Pancreas (tissue), 10 donors: ENCODE measurements around the gene UNC13B. TPM values are rescaled to one million over a fixed set of nuclear protein-coding genes. Genes with fewer than 3 reads are reported as not detected.
"Not testable (repeated sequence)": the region's sequence is repeated elsewhere in the genome, so short reads cannot be mapped to it uniquely, and the experiment has no call there.

Experiments
- ATAC-seq, 4 donors: fragments of 200-7000 bp; cut with Tn5 transposase; one replicate each; pipeline versions ENCODE4 v1.8.0 to v1.9.1; 2020; ENCODE audit warnings: mild to moderate bottlenecking in 4 of 4, moderate library complexity in 4 of 4
- DNase-seq, 6 donors: peaks; one replicate each; pipeline ENCODE4 v3.0.0-alpha.2; 2020
- FAIRE-seq: peaks from 2 replicates; lab custom pipeline; 2012; peaks lifted over from hg19 to GRCh38; lab: Jason Lieb, UNC
- H3K27ac ChIP-seq, 4 donors: fragments of 200-600 bp; sonication (generic); 1 replicate in 3 of 4; 2 replicates in 1 of 4; pipeline versions ENCODE4 v1.5.0 to v1.8.0; 2020
- H3K27me3 ChIP-seq, 4 donors: fragments of 200-600 bp; one replicate each; pipeline ENCODE4 v1.8.0; 2021
- H3K36me3 ChIP-seq, 3 donors: fragments of 200-600 bp; sonication (generic) in 1 of 3; one replicate each; pipeline versions ENCODE4 v1.5.0 to v1.8.0; 2020 to 2021
- H3K4me1 ChIP-seq, 3 donors: fragments of 200-600 bp; one replicate each; pipeline ENCODE4 v1.8.0; 2021
- H3K4me3 ChIP-seq, 4 donors: fragments of 200-600 bp; sonication (generic) in 2 of 4; one replicate each; pipeline versions ENCODE4 v1.5.0 to v1.8.0; 2020 to 2021
- H3K9me3 ChIP-seq, 4 donors: fragments of 200-600 bp; one replicate each; pipeline ENCODE4 v1.8.0; 2021
- CTCF ChIP-seq, 4 donors: fragments of 200-600 bp; sonication (generic) in 3 of 4; IDR thresholded peaks; one replicate each; pipeline versions ENCODE4 v1.5.0 to v1.8.0; 2021; ENCODE audit warnings: antibody characterized with exemption in 4 of 4
- WGBS, 2 donors: extraction: QIAGEN DNeasy Blood & Tissue Kit; methylation state at CpG; one replicate each; pipeline ENCODE4 v1.1.7; 2013; 5-methylcytosine and 5-hydroxymethylcytosine counted together
- intact Hi-C, 3 donors: fragments of 100-400 bp; cut with DNase I; formaldehyde crosslinking; loops; one replicate each; pipeline versions ENCODE4 v1.11.1 to v1.14.2; 2022
- polyA plus RNA-seq, 2 donors: library from polyadenylated mRNA; stranded (reverse); fragments of 200-250 nt; gene quantifications; one replicate each; pipeline ENCODE4 v1.2.3, GENCODE V29; 2013
- total RNA-seq, 6 donors: library from RNA; stranded (reverse); fragmentation: NEBNext Ultra II Directional in 4 of 6; extraction: Animal tissue kit (Norgen Biotek cat#: 25700) in 4 of 6; gene quantifications; one replicate each; pipeline versions ENCODE4 v1.2.1 to v1.2.4, GENCODE V29; 2021 to 2023
- donor health status: healthy with polysubstance abuse.
- donor health status: DM: no; HTN: no; CAD: no; lungs with moderate emphysema.
- donor health status: DM: no; HTN: no; CAD: no.
- donor health status: control.
- donor health status: control.
- donor health status: Bipolar disorder and iron deficiency.
- donor health status: DM: yes; HTN: yes; CAD: no.
- donor health status: DM: no; HTN: no; CAD: no.
- donor health status: DM: no; HTN: no; CAD: no.
- donor health status: DM: yes; HTN: yes; CAD: no.

Gene UNC13B
- total and polyA plus RNA-seq, 8 donors = 13.3 to 33.8 (median 26.1) TPM

DNA sequence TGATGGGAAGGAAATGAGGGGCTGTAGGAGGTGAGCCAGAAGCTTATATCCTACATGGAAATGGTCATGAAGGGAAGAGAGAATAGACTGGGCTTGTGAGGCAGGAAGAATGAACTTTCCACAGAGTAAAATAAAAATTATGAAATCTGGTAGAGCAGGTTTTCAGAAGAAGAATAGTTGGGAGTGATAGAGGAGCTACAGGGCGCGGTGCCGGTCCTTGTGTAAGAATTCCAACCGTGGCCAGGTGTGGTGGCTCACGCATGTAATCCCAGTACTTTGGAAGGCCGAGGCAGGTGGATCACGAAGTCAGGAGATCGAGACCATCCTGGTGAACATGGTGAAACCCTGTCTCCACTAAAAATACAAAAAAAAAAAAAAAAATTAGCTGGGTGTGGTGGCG lies 8.9 kb upstream of the UNC13B start:
- H3K27ac ChIP-seq = no peak overlapping the region
- 64 to 74% methylated on average over 7 to 9 of the region's 9 CpGs for WGBS, 2 donors
- H3K27me3 ChIP-seq = no peaks in the 10 kb centered on the region
- H3K4me1 ChIP-seq = no peaks in the 10 kb centered on the region
- ATAC-seq (no peak), DNase-seq (no peak), FAIRE-seq (no peak)
- intact Hi-C loops = no loop called here
- H3K36me3 ChIP-seq = no peaks in the 10 kb centered on the region
- no peak for TF ChIP-seq CTCF (IDR thresholded peaks at IDR 0.05)
- no peaks in the 10 kb centered on the region for H3K9me3 ChIP-seq
- no peak overlapping the region for H3K4me3 ChIP-seq

- H3K27me3 ChIP-seq = no peaks in the 10 kb centered on the region
- no peaks in the 10 kb centered on the region for H3K36me3 ChIP-seq
- FAIRE-seq = no peak
- no peak overlapping the region for H3K4me3 ChIP-seq
- TF ChIP-seq CTCF (IDR thresholded peaks at IDR 0.05) = no peak
- H3K4me1 ChIP-seq = no peaks in the 10 kb centered on the region
- DNase-seq = no peak
- no peak for ATAC-seq
- no peak overlapping the region for H3K27ac ChIP-seq
- no peaks in the 10 kb centered on the region for H3K9me3 ChIP-seq
- intact Hi-C loops = no loop called here
Measured at GRCh38 chr9:35156781-35157180, 5.0 kb upstream of the UNC13B start.

GRCh38 chr9:35157836-35158235 lies 4.0 kb upstream of the UNC13B start:
- H3K27ac ChIP-seq, FAIRE-seq, H3K27me3 ChIP-seq, H3K36me3 ChIP-seq, DNase-seq, ATAC-seq, intact Hi-C loops, H3K4me1 ChIP-seq, H3K9me3 ChIP-seq, H3K4me3 ChIP-seq: not testable (repeated sequence)
- WGBS, 2 donors = 64 to 72% methylated on average over 6 of the region's 6 CpGs

DNA sequence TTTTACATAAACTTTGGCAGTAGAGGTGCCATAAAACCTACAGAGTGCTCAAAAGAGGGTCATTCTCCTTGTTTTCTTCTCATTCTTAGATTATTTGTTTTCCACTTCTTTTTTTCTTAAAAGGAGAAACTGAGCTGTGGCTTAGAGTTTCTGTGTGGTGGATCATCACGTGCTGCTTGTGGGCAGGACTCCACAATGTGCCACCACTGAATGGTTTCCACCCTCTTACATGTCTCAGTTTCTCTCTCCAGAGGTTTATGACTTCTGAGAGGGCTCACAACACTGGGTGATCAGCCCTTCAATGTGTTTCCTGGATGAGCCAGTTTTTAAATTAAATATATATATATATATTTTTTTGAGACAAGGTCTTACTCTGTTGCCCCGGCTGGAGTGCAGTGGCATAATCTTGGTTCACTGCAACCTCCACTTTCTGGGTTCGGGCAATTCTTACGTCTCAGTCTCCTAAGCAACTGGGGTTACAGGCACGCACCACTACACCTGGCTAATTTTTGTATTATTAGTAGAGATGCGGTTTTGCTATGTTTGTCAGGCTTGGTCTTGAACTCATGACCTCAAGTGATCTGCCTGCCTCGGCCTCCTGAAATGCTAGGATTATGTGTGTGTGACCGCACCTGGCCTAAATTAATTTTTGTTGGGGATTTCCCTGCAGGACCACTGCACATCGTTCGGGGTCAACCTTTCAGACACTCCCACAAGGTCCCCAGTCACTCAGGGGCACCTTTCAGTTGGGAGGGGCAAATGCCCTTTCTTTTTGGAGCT lies 3.1 kb upstream of the UNC13B start:
- Histone ChIP-seq H3K4me3 (no peak overlapping the region), H3K27me3 (no peaks in the 10 kb centered on the region), H3K27ac (no peak overlapping the region), H3K9me3 (no peaks in the 10 kb centered on the region), H3K4me1 (peaks cover 0 to 6% (median 6%) of the 10 kb centered on the region in 3 donors), H3K36me3 (no peaks in the 10 kb centered on the region)
- no peak for ATAC-seq
- intact Hi-C loops = no loop called here
- FAIRE-seq = no peak
- 86 to 93% methylated on average over 10 of the region's 10 CpGs for WGBS, 2 donors
- TF ChIP-seq CTCF (IDR thresholded peaks at IDR 0.05) = no peak
- DNase-seq = no peak

DNA sequence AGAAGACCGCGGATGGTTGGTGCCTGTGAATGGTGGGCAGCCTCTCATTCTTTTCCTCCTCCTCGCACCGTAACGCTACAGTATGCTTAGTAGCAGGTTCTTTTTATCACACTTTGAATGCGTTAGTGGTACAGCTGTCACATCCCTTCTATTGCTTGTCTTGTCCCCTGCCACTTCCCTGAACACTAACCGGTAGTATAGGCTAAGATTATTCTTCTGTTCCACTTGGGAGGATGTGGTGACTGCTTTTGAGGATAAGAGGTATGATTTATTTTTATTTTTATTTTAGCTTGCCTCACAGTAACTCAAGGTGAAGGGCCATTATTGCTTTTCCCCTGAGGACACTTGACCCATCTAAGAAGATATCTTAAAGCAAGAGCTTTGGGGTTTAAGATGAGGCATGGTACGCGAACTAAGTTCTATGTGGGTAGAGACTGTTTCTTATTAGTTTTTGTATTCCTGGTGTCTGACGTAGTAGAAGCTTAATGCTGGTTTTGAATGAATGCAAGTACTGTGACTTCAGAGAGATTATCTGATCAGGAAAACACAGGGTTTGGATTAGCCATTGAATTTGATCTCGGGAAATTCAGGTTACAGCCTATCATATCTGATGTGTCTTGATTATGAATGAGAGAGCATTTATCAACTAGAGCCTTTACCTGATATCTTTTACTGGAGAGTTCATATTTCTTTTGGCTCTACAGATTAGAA lies 951 bp downstream of the UNC13B start:
- TF ChIP-seq CTCF (IDR thresholded peaks at IDR 0.05) = no peak
- WGBS, 2 donors = 3 to 7% methylated on average over 11 of the region's 11 CpGs
- peak in 1 of 4 donors; percentile 1 for ATAC-seq

More for the DNA sequence above, 951 bp downstream of the UNC13B start:
- DNase-seq (no peak), FAIRE-seq (no peak)
- Histone ChIP-seq H3K36me3 (no peaks in the 10 kb centered on the region), H3K27ac (peak overlapping the region; percentile 90 to 95 (median 93)), H3K4me1 (peaks cover 0 to 11% (median 10%) of the 10 kb centered on the region in 3 donors), H3K9me3 (no peaks in the 10 kb centered on the region), H3K4me3 (peak overlapping the region; percentile 61 to 76 (median 69)), H3K27me3 (no peaks in the 10 kb centered on the region)
- intact Hi-C loops = loop anchor here in 1 of 3 donors (10.0 kb wide), 1 partner anchor 72 kb away; no protein-coding TSS in a partner anchor
